ENCODE data around the gene PNLIPRP2.

DNA sequence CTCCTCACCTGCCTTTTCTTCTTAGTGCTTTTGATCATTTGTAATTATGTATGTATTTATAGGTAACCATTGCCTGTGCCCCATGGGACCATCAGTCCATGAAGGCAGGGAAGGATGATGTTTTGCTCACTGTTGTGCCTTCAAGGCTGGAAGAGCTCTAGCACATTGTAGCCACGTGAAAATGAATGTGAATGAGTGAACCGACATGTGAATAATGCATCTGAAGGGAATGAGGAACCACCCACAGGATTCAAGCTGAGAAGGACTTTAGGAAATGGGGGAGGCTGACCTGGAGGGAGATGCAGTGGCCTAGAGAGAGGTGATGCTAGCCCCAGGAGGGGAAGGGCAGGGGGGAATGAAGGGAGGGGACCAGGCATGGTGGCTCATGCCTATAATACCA lies 6.0 kb upstream of the PNLIPRP2 start:
- TF ChIP-seq, protein P1, sequence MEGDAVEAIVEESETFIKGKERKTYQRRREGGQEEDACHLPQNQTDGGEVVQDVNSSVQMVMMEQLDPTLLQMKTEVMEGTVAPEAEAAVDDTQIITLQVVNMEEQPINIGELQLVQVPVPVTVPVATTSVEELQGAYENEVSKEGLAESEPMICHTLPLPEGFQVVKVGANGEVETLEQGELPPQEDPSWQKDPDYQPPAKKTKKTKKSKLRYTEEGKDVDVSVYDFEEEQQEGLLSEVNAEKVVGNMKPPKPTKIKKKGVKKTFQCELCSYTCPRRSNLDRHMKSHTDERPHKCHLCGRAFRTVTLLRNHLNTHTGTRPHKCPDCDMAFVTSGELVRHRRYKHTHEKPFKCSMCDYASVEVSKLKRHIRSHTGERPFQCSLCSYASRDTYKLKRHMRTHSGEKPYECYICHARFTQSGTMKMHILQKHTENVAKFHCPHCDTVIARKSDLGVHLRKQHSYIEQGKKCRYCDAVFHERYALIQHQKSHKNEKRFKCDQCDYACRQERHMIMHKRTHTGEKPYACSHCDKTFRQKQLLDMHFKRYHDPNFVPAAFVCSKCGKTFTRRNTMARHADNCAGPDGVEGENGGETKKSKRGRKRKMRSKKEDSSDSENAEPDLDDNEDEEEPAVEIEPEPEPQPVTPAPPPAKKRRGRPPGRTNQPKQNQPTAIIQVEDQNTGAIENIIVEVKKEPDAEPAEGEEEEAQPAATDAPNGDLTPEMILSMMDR (IDR thresholded peaks at IDR 0.05): no peak
- TF ChIP-seq SMC3 (IDR thresholded peaks at IDR 0.05; ENCODE audit: low read depth, low read length) (no peak), POLR2AphosphoS5 (IDR thresholded peaks at IDR 0.05; ENCODE audit: low read depth, low read length) (no peak), YY1 (IDR thresholded peaks at IDR 0.05; ENCODE audit: low read depth) (no peak), TEAD4 (IDR thresholded peaks at IDR 0.05; ENCODE audit: borderline replicate concordance, insufficient read depth) (no peak), SIN3A (IDR thresholded peaks at IDR 0.05; ENCODE audit: borderline replicate concordance, low read depth, low read length) (no peak), TCF12 (IDR thresholded peaks at IDR 0.05) (no peak)
- TF ChIP-seq, protein P2, sequence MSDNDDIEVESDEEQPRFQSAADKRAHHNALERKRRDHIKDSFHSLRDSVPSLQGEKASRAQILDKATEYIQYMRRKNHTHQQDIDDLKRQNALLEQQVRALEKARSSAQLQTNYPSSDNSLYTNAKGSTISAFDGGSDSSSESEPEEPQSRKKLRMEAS (IDR thresholded peaks at IDR 0.05; ENCODE audit: low read depth): no peak
- TF ChIP-seq, protein P3, sequence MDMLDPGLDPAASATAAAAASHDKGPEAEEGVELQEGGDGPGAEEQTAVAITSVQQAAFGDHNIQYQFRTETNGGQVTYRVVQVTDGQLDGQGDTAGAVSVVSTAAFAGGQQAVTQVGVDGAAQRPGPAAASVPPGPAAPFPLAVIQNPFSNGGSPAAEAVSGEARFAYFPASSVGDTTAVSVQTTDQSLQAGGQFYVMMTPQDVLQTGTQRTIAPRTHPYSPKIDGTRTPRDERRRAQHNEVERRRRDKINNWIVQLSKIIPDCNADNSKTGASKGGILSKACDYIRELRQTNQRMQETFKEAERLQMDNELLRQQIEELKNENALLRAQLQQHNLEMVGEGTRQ (IDR thresholded peaks at IDR 0.05; ENCODE audit: borderline replicate concordance, low read depth, low read length): no peak
- TF ChIP-seq, protein P4, sequence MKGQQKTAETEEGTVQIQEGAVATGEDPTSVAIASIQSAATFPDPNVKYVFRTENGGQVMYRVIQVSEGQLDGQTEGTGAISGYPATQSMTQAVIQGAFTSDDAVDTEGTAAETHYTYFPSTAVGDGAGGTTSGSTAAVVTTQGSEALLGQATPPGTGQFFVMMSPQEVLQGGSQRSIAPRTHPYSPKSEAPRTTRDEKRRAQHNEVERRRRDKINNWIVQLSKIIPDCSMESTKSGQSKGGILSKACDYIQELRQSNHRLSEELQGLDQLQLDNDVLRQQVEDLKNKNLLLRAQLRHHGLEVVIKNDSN (IDR thresholded peaks at IDR 0.05; ENCODE audit: borderline replicate concordance, low read depth): no peak
